ENCODE results near the gene APPL2. TPM values are rescaled to one million over a fixed set of nuclear protein-coding genes. Genes with fewer than 3 reads are reported as not detected.
A peak's percentile ranks its signal among the peaks of the same experiment; 100 is the strongest.

Gene APPL2, protein sequence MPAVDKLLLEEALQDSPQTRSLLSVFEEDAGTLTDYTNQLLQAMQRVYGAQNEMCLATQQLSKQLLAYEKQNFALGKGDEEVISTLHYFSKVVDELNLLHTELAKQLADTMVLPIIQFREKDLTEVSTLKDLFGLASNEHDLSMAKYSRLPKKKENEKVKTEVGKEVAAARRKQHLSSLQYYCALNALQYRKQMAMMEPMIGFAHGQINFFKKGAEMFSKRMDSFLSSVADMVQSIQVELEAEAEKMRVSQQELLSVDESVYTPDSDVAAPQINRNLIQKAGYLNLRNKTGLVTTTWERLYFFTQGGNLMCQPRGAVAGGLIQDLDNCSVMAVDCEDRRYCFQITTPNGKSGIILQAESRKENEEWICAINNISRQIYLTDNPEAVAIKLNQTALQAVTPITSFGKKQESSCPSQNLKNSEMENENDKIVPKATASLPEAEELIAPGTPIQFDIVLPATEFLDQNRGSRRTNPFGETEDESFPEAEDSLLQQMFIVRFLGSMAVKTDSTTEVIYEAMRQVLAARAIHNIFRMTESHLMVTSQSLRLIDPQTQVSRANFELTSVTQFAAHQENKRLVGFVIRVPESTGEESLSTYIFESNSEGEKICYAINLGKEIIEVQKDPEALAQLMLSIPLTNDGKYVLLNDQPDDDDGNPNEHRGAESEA
- 10 to 100 TPM; 13.2 to 26.4 TPM for total RNA-seq

DNA sequence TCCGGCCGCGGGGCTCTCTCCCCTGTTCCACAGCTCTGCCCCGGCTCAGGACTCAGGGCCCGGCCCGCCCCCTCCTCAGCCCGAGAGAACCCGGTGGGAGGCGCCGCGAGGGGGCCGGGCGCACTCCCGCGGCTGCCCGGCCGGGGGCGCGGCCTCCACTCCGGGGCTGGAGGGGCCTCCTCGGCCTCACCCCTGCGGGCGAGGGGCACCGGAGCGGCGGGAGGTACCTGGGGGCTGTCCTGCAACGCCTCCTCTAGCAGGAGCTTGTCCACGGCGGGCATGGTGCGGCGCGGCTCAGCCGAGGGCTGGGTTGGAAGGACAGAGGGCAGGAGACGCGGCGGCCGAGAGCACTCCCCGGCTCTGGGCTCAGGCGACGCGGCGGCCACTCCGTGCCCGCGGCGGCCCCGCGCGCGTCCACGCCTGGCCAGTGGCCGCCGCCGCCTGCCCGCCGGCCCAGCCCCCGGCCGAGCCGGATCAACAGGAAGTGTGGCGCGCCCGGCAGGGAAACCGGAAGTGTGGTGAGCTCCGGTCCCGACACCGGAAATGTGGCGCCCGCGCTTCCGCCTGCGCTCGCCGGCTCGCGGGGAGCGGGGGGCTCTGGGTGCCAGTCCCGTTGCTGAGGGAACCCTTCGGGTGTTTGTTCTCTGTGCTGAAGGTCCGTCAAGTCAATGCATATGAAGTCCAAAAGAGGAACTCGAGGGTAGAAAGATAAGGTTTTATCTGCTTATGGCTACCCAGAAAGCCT lies at the start of gene APPL2:
APPL2 (minus strand) TSS at position 443 of the 745 bp plus-strand sequence; CDS start at position 281, 162 bp downstream.
- DNase-seq (ENCODE audit: low spot score): peak; percentile 90
- Mint-ChIP-seq H3K4me3 (peak within 1 kb of the TSS; percentile 92), H3K4me1 (ENCODE audit: low read depth in 2 of 2) (peaks cover 22 to 38% of the 10 kb centered on the region in 2 donors), H3K36me3 (no peaks in the 10 kb centered on the region), H3K9me3 (no peaks in the 10 kb centered on the region), H3K27me3 (no peaks in the 10 kb centered on the region), H3K27ac (peak within 1 kb of the TSS; percentile 76 to 84)
- peak; percentile 93 to 96 for ATAC-seq

DNA sequence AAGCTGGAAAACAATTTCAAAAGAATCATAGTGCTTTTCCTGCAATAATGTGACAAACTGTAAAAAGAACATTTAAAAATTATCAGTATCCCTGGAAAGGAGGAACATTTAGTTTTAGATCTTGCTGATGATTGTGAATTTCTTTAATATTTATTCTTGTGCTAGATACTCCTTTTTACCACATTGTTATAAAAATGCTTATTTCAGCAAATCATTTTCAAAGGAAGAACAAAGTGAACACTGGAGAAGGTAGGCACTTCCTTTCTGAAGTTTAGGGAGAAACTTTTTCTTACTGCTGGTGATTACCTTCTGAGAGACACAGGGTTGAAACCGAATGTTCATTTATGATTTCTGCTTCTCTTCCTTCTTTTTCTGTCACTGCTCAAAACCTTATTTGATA lies 49.4 kb upstream of the APPL2 start:
- no peaks in the 10 kb centered on the region for H3K36me3 Mint-ChIP-seq
- no peaks in the 10 kb centered on the region for H3K4me1 Mint-ChIP-seq (ENCODE audit: low read depth in 2 of 2)
- ATAC-seq (no peak), DNase-seq (ENCODE audit: low spot score) (no peak)
- no peaks in the 10 kb centered on the region for H3K9me3 Mint-ChIP-seq
- H3K4me3 Mint-ChIP-seq: no peak overlapping the region
- H3K27me3 Mint-ChIP-seq: peaks cover 6 to 14% of the 10 kb centered on the region in 2 donors
- no peak overlapping the region for H3K27ac Mint-ChIP-seq

DNA sequence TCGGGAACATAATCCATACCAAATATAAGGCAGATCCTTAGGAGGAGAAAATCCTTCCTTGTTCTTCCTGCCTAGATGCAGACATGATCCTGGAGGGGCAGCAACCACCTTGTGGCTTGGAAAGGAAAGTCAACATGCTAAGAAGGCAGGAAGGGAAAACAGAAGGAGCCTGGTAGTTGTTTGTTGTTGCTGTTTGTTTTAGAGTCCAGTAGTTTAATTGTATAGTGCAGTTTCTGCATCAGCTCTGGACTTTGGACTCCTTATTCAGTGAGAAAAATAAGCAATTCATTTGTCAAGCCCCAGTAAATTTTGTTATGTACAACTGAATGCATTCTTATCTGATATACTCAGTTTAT lies 45.7 kb upstream of the APPL2 start:
- no peak for ATAC-seq

DNA sequence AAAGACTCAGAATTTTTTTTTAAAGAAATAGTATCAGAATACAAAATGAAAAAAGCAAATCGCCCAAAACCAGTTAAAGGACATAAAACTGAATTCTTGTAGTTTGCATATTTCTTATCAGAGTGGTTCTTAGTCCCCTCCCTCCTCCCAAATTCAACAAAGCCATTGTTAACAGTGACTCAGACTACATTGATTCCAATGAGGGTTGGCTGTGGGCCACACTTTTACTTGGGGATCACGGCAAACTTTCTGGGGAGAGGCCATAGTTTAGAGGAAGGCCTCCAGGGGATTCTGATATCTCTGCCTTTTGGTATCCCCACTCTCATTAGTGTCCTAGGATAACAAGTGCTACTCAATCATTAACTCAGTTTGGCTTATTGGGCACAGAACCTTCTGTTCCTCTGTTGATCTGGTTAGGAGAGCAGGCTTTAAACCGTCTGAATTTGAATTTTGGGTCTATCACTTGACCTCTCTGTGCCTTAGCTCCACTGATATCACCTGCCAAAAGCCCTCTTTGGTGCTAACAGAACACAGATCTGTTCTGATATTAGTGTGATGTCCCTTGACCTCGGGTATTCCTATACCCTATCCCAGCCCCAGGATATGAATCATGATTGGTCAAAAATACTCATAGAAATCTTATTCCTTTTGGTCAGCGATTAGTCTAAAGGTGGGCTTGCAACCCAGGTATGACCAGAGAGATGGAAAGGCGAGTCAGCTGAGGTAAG lies 45.2 kb upstream of the APPL2 start:
- Mint-ChIP-seq H3K4me3 (no peak overlapping the region), H3K27me3 (peaks cover 2 to 12% of the 10 kb centered on the region in 2 donors), H3K4me1 (ENCODE audit: low read depth in 2 of 2) (peaks cover 0 to 3% of the 10 kb centered on the region in 2 donors), H3K9me3 (no peaks in the 10 kb centered on the region), H3K27ac (no peak overlapping the region), H3K36me3 (no peaks in the 10 kb centered on the region)
- DNase-seq (ENCODE audit: low spot score): no peak
- no peak for ATAC-seq

More for the DNA sequence above, 45.7 kb upstream of the APPL2 start:
- no peak for DNase-seq (ENCODE audit: low spot score)
- Mint-ChIP-seq H3K9me3 (no peaks in the 10 kb centered on the region), H3K36me3 (no peaks in the 10 kb centered on the region), H3K27ac (no peak overlapping the region), H3K4me3 (no peak overlapping the region), H3K4me1 (ENCODE audit: low read depth in 2 of 2) (peaks cover 0 to 3% of the 10 kb centered on the region in 2 donors), H3K27me3 (peaks cover 6 to 14% of the 10 kb centered on the region in 2 donors)

DNA sequence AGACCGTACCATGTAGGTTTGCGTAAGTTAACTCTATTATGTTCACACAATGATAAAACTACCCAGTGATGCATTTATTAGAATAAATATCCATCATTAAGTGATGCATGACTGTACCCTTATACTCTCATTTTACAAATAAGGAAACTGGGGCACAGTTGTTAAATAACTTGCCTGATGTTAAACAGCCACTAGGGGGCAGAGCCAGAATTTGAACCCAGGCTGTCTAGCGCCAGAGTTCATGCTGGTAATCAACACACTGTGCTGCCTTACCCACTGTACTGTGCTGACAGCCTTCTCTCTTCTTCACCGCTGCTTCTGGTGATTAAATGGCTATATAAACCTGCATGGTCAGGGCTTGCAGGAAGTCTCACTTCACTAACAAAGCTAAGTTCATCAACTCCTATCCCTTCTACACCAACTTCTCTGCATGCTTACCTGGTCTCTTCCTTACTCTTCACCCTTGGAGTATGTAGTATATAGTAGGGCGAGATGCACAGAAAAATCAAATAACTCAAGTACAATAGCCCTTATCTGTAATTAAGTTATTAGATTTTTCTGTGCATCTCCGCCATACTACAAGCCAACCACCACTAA lies 43.6 kb upstream of the APPL2 start:
- no peaks in the 10 kb centered on the region for H3K9me3 Mint-ChIP-seq
- H3K4me3 Mint-ChIP-seq: no peak overlapping the region
- H3K27me3 Mint-ChIP-seq: peaks cover 0 to 11% of the 10 kb centered on the region in 2 donors
- H3K4me1 Mint-ChIP-seq (ENCODE audit: low read depth in 2 of 2): peaks cover 0 to 3% of the 10 kb centered on the region in 2 donors
- DNase-seq (ENCODE audit: low spot score) (peak; percentile 71), ATAC-seq (peak; percentile 72 to 77)
- H3K36me3 Mint-ChIP-seq: no peaks in the 10 kb centered on the region
- no peak overlapping the region for H3K27ac Mint-ChIP-seq

DNA sequence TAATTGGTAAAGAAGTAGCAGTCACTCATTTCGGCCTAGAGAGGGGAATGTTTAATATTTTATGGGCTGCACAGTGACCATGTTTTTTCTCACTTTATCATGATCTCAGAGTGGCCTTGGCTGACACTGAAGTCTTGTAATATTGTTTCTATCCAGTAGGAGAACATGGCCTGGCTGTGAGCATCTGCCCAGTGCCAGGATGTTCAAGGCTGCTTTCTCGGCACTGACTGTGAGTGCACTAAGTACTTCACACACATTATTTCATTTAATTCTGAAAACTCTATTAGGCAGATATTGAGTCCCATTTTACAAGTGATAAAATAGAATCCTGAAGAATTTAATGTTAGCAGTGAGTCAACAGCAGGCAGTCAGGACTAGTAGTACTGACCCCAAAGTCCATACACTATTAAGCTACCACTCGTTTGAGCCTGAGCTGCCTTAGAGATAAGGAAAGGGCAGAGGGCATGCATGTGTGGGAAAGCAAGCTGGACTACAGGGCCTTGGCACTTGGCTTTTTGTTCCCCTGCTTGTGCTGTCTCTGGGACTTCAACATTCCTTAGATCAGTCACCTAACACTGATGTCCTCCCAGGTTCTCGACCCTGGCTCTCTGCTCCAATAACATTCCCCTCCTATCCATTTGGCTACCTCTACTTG lies 42.2 kb upstream of the APPL2 start:
- Mint-ChIP-seq H3K27me3 (no peaks in the 10 kb centered on the region), H3K4me3 (no peak overlapping the region), H3K4me1 (ENCODE audit: low read depth in 2 of 2) (peaks cover 0 to 3% of the 10 kb centered on the region in 2 donors), H3K27ac (no peak overlapping the region), H3K9me3 (no peaks in the 10 kb centered on the region), H3K36me3 (no peaks in the 10 kb centered on the region)
- peak in 1 of 2 donors; percentile 48 for ATAC-seq
- DNase-seq (ENCODE audit: low spot score): no peak

DNA sequence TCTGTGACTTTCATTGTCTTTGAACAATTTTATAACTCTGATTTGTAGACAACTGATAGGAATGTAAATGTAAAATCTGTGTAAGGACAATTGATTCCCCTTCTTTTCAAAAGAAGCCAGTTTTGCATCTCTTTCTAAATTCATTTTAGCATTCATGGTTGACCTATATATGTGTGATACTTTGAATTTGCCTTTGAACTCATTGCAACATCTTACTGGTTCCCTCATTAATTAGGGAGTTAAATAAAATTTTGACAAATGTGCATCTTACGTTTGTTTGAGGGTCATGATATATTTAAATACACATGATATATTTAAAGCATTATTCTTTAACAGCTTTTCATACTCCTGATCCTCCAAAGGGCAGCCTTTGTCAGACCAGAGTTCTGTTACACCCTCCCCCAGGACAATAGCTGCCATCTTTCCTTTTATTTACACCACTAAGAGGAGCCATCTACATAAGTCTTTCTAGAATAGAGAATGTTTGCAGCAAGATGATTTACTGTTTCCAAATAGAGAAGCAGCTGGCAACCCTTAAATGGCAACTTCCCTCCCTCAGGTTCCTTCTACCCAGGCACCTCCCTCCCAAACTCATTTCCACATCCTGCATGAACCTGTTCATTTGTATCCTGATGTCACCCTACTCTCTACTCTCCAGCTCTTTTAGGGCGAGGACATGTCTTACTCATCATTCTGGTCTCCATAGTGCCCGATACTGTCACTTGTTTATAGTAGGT lies 40.2 kb upstream of the APPL2 start:
- Mint-ChIP-seq H3K4me3 (no peak overlapping the region), H3K4me1 (ENCODE audit: low read depth in 2 of 2) (peaks cover 0 to 3% of the 10 kb centered on the region in 2 donors), H3K9me3 (no peaks in the 10 kb centered on the region), H3K27ac (no peak overlapping the region), H3K27me3 (no peaks in the 10 kb centered on the region), H3K36me3 (no peaks in the 10 kb centered on the region)
- ATAC-seq (no peak), DNase-seq (ENCODE audit: low spot score) (no peak)

DNA sequence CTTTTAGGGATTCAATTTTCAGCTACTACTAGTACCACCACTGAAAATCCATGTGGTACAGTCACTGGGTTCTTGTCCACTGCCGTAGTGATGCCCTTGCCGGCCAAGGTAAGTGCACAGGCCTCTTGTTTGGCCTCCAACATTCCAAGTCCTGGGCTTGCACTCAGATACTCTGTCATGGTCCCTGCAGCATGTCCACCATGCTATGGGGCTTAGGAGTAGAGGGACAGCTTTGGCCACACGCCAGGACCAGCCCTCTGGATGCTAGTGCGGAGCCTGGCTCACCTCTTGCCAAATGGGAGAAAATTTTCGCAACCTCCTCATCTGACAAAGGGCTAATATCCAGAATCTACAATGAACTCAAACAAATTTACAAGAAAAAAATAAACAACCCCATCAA lies 38.6 kb upstream of the APPL2 start:
- ATAC-seq (no peak), DNase-seq (ENCODE audit: low spot score) (no peak)
- no peaks in the 10 kb centered on the region for H3K9me3 Mint-ChIP-seq
- H3K4me3 Mint-ChIP-seq: no peak overlapping the region
- H3K36me3 Mint-ChIP-seq: no peaks in the 10 kb centered on the region
- H3K27me3 Mint-ChIP-seq: no peaks in the 10 kb centered on the region
- no peak overlapping the region for H3K27ac Mint-ChIP-seq
- H3K4me1 Mint-ChIP-seq (ENCODE audit: low read depth in 2 of 2): peaks cover 0 to under 1% of the 10 kb centered on the region in 2 donors

DNA sequence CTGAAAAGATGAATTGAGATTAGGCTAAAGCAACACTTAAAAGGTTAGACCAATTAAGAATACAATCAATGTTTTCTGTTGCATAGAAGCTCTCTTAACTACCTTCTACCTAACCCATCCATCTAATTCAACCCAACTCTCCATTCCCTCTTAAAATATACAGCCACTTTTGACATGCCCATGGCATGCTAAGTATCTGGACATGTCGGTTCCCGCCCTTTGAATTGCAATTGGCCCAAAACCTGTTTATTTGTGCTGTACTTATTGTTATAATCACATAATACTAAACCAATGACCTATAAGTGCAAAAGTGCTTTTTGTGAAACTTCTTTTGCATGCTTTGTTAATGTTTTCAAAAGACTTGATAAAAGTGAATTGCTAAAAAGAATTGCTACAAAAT lies 37.6 kb upstream of the APPL2 start:
- DNase-seq (ENCODE audit: low spot score) (no peak), ATAC-seq (no peak)
- Mint-ChIP-seq H3K36me3 (no peaks in the 10 kb centered on the region), H3K4me3 (no peak overlapping the region), H3K4me1 (ENCODE audit: low read depth in 2 of 2) (no peaks in the 10 kb centered on the region), H3K9me3 (no peaks in the 10 kb centered on the region), H3K27me3 (no peaks in the 10 kb centered on the region), H3K27ac (no peak overlapping the region)

DNA sequence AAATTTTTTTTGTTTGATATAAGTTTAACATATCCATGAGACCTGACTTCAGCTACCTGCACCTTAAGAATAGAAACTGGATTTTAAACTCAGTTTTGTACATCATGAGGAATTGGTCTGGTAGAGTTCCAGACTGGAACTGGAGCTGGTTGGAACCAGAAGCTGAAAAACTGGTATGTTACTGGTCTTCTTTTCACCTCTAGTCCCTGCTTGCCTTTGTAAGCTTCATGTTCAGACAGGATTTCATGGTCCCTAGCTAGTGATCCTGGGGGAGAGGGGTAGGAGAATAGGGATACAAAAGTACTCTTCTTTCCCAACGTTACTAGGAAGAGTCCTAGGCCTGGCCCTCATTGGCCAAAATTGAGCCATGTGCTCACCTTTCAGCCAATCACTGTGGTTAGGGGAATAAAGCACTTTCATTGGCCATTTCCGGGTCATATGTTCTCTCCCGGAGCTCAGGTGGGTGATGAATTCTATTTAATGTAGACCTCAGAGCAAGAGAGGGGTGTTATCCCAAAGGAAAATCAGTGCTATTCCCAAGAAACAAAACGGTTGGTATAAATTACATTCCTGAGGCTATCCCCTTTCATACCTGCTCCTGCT lies 36.9 kb upstream of the APPL2 start:
- DNase-seq (ENCODE audit: low spot score) (no peak), ATAC-seq (no peak)
- Mint-ChIP-seq H3K9me3 (no peaks in the 10 kb centered on the region), H3K27me3 (no peaks in the 10 kb centered on the region), H3K36me3 (no peaks in the 10 kb centered on the region), H3K4me1 (ENCODE audit: low read depth in 2 of 2) (no peaks in the 10 kb centered on the region), H3K4me3 (no peak overlapping the region), H3K27ac (no peak overlapping the region)

DNA sequence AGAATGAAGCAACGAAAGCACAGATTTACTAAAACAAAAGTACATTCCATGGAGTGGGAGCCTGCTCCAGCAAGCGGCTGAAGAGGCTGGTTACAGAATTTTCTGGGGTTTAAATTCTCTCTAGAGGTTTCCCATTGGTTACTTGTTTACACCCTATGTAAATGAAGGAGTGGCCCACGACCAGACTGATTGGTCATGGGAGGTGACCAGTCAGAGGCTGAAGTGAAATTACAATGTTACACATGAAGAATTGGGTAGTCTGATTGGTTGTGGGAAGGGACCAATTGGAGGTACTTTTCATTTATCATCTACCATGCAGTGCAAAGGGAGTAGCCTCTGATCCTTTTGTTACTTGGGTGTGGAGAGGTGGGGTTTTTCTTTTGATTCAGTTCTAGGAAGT lies 36.2 kb upstream of the APPL2 start:
- Mint-ChIP-seq H3K4me3 (no peak overlapping the region), H3K27me3 (no peaks in the 10 kb centered on the region), H3K4me1 (ENCODE audit: low read depth in 2 of 2) (no peaks in the 10 kb centered on the region), H3K9me3 (no peaks in the 10 kb centered on the region), H3K27ac (no peak overlapping the region), H3K36me3 (no peaks in the 10 kb centered on the region)
- DNase-seq (ENCODE audit: low spot score): no peak
- no peak for ATAC-seq

DNA sequence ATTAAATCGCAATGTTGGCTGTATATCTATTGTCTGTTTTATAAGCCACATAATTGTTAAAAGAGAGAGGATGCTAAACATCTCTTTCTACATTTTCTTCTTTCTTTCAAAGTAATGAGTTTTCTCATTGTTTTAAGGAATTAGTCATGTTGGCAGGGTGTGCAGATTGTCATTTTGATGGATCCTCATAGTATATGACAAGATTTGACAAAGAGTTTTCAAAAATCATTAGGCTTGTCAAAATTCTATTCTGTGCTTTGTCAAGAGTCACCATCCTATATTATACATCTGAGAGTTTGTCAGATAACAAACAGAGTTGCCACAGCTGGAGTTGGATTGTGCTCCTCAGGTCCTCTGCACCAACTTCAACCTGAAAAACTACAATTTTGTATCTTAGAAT lies 35.4 kb upstream of the APPL2 start:
- H3K4me1 Mint-ChIP-seq (ENCODE audit: low read depth in 2 of 2): no peaks in the 10 kb centered on the region
- no peak overlapping the region for H3K27ac Mint-ChIP-seq
- ATAC-seq: no peak
- H3K4me3 Mint-ChIP-seq: no peak overlapping the region
- DNase-seq (ENCODE audit: low spot score): no peak
- no peaks in the 10 kb centered on the region for H3K36me3 Mint-ChIP-seq
- no peaks in the 10 kb centered on the region for H3K27me3 Mint-ChIP-seq
- no peaks in the 10 kb centered on the region for H3K9me3 Mint-ChIP-seq
